Testis (tissue), 3 donors: ENCODE results near the gene SRD5A1. TPM values are rescaled to one million over a fixed set of nuclear protein-coding genes. Genes with fewer than 3 reads are reported as not detected.

Source experiments
- DNase-seq: peaks from one replicate; pipeline ENCODE4 v3.0.0-alpha.2; 2019
- H3K27ac ChIP-seq, 2 donors: fragments of 200-600 bp; sonication (generic); one replicate each; pipeline ENCODE4 v1.5.1; 2019
- H3K27me3 ChIP-seq: fragments of 200-600 bp; sonication (generic); one replicate; pipeline ENCODE4 v1.5.1; 2019
- H3K36me3 ChIP-seq: fragments of 200-600 bp; sonication (generic); one replicate; pipeline ENCODE4 v1.5.1; 2017; ENCODE audit warnings: low read depth; ENCODE audit errors: missing control alignments
- H3K4me1 ChIP-seq: fragments of 200-600 bp; sonication (generic); one replicate; pipeline ENCODE4 v1.5.1; 2019
- H3K4me3 ChIP-seq, 2 donors: fragments of 200-600 bp; sonication (generic); one replicate each; pipeline ENCODE4 v1.5.1; 2017 to 2019
- H3K9me3 ChIP-seq: fragments of 200-600 bp; sonication (generic); one replicate; pipeline ENCODE4 v1.5.1; 2017
- POLR2A ChIP-seq: fragments of 450-650 bp; IDR thresholded peaks from one replicate; pipeline ENCODE4 v1.6.1; 2017; ENCODE audit warnings: antibody characterized with exemption, mild to moderate bottlenecking, moderate library complexity
- WGBS, 2 donors: methylation state at CpG; one replicate each; pipeline ENCODE4 v1.1.5; 2018; 5-methylcytosine and 5-hydroxymethylcytosine counted together
- intact Hi-C: fragments of 100-400 bp; cut with DNase I; formaldehyde crosslinking; loops from one replicate; pipeline ENCODE4 v1.15.1; 2023; ENCODE audit warnings: low total_unique reads
- polyA plus RNA-seq: library from polyadenylated mRNA; stranded (reverse); fragments of 350-450 nt; fragmentation: Illumina TruSeq; extraction: RNeasy Lipid Tissue Mini Kit (QIAGEN cat#74804); gene quantifications from one replicate; pipeline ENCODE4 v1.2.3, GENCODE V29; 2014; ENCODE audit warnings: low read depth, low replicate concordance; ENCODE audit not compliant: insufficient read depth
- total RNA-seq, 2 donors: library from RNA; depleted of rRNA; stranded (reverse); fragments of >200 nt; gene quantifications; one replicate each; pipeline ENCODE4 v1.2.3, GENCODE V29; 2016
- TF ChIP-seq, protein P1 (sequence below), 3 experiments: fragments of 450-650 bp in 2 of 3; fragments of 200-600 bp in 1 of 3; sonication (generic) in 1 of 3; IDR thresholded peaks; one replicate each; pipeline ENCODE4 v1.5.1; 2016 to 2019; ENCODE audit warnings: antibody characterized with exemption in 3 of 3, mild to moderate bottlenecking in 2 of 3, moderate library complexity in 1 of 3

The SRD5A1 gene
- total and polyA plus RNA-seq, 3 donors from 2014 or later = 3.8 to 13.9 (median 7.9) TPM

DNA sequence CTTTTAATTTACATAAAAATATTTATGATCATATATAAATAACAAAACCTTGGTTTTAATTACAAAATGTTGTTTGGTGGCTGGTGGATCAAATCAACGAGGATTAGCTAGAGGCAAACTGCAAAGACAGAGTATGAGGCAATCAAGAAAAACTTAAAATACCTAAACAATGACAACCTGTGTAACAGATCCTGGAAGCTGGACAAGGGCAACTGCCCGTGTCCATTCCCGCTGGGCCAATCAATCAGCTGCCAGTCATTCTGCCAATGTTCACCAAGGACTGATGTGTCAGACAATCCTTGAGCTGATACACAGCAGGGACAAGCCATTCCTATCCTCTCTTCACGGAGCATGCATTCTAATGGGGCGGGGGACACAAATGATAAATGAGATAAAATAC, 76.8 kb downstream of the SRD5A1 start:
- Histone ChIP-seq H3K27me3 (no peaks in the 10 kb centered on the region), H3K4me3 (no peak overlapping the region), H3K36me3 (no peaks in the 10 kb centered on the region), H3K27ac (no peak overlapping the region), H3K4me1 (peaks cover 10% of the 10 kb centered on the region), H3K9me3 (no peaks in the 10 kb centered on the region)
- TF ChIP-seq, protein P1, sequence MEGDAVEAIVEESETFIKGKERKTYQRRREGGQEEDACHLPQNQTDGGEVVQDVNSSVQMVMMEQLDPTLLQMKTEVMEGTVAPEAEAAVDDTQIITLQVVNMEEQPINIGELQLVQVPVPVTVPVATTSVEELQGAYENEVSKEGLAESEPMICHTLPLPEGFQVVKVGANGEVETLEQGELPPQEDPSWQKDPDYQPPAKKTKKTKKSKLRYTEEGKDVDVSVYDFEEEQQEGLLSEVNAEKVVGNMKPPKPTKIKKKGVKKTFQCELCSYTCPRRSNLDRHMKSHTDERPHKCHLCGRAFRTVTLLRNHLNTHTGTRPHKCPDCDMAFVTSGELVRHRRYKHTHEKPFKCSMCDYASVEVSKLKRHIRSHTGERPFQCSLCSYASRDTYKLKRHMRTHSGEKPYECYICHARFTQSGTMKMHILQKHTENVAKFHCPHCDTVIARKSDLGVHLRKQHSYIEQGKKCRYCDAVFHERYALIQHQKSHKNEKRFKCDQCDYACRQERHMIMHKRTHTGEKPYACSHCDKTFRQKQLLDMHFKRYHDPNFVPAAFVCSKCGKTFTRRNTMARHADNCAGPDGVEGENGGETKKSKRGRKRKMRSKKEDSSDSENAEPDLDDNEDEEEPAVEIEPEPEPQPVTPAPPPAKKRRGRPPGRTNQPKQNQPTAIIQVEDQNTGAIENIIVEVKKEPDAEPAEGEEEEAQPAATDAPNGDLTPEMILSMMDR (IDR thresholded peaks at IDR 0.05) = no peak
- TF ChIP-seq POLR2A = no peak
- intact Hi-C loops = no loop called here
- DNase-seq = no peak
- 80 to 86% methylated on average over 5 of the region's 5 CpGs for WGBS, 2 donors

DNA sequence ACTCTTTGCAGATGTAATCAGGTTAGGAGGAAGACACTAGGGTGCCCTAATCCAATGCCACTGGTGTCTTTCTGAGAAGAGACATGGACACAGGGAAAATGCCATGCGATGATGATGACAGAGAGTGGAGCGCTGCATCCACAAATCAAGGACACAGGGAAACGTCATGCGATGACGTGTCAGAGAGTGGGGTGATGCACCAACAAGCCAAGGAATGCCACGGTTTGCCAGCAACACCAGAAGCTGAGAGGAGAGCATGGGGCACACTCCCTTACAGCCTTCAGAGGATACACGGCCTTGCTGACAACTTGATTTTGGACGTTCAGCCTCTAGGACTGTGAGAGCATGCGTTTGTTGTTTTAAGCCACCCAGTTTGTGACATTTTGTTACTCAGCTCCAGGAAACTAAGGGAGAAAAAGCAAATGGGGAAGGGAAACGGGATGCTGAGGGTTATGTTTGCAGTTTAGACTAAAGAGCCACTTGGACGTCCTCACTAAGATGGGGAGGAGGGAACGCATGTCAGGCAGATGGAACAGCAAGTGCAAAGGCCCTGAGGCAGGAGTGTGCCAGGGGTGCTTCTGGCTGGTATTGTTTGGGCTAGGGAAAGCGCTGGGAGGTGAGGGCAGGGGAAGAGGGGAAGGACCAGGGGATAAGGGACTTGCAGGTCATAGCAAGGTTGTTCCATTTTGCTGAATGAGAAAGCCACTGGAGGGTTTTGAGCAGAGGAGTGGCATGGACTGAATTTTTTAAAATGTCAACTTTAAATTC, 77.5 kb downstream of the SRD5A1 start:
- Histone ChIP-seq H3K9me3 (no peaks in the 10 kb centered on the region), H3K27ac (no peak overlapping the region), H3K27me3 (no peaks in the 10 kb centered on the region), H3K36me3 (no peaks in the 10 kb centered on the region), H3K4me3 (no peak overlapping the region), H3K4me1 (peaks cover 16% of the 10 kb centered on the region)
- 62 to 74% methylated on average over 13 of the region's 13 CpGs for WGBS, 2 donors
- intact Hi-C loops = no loop called here
- TF ChIP-seq POLR2A = no peak
- TF ChIP-seq, protein P1 (IDR thresholded peaks at IDR 0.05) = no peak
- DNase-seq = no peak

DNA sequence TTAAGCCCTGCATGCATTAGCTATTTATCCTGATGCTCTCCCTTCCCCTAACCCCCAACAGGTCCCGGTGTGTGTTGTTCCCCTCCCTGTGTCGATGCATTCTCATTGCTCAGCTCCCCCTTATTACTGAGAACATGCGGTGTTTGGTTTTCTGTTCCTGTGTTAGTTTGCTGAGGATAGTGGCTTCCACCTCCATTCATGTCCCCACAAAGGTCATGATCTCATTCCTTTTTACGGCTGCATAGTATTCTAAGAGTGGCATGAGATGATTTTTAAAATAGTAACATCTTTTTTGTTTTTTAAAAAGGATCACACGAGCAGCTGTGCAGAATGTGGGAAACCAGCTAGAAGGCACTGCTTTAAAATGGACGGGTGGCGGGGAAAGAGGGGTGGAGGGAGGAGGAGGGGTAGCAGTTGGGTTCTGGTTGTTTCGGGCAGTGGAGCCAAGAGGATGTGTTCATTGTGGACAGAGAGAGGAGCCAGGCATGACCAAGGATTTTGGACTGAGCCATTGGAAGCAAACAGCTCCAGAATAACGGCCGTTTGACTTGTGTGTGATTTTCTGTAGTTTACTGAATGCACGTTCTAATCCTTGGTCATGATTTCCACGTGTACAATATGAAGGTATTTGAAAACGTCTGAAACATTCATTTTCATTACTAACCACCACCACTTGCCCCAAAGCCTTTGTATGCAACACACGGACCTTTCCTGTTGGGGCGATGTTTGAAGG, 78.3 kb downstream of the SRD5A1 start:
- no peak for DNase-seq
- intact Hi-C loops = no loop called here
- Histone ChIP-seq H3K9me3 (no peaks in the 10 kb centered on the region), H3K27me3 (no peaks in the 10 kb centered on the region), H3K36me3 (no peaks in the 10 kb centered on the region), H3K4me3 (peak overlapping the region; percentile 76 to 86), H3K27ac (peak overlapping the region; percentile 78 to 97), H3K4me1 (peaks cover 25% of the 10 kb centered on the region)
- TF ChIP-seq, protein P1 (IDR thresholded peaks at IDR 0.05) = no peak
- no peak for TF ChIP-seq POLR2A
- WGBS, 2 donors = 29 to 33% methylated on average over 15 of the region's 15 CpGs

DNA sequence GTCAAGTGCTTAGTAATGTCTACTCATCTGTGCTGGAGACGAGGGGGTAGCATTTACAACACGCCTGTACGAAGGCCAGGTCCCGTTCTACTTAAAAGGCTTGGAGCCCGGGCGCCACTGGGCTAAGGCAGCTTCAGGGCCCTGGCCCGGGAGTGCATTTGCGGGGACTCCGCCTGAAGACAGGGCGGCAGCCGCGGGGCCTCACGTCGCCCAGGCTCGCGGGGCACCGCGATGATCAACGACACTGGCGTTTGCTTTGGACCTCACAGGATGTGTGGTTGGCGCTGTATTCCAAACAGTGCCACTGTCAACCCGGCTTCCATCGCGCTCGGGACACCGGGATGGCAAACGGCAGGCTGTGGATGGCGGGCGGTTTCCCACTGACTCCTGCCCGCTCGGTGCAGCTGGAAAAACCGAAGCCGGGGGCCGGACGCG, 78.9 kb downstream of the SRD5A1 start:
- Histone ChIP-seq H3K9me3 (no peaks in the 10 kb centered on the region), H3K4me1 (peaks cover 31% of the 10 kb centered on the region), H3K27me3 (no peaks in the 10 kb centered on the region), H3K4me3 (peak overlapping the region; percentile 76 to 86), H3K27ac (peak overlapping the region; percentile 78 to 97), H3K36me3 (no peaks in the 10 kb centered on the region)
- intact Hi-C loops = no loop called here
- no peak for TF ChIP-seq POLR2A
- TF ChIP-seq, protein P1 (IDR thresholded peaks at IDR 0.05) = no peak
- 0 to 1% methylated on average over 9 to 33 of the region's 36 CpGs for WGBS, 2 donors
- peak; percentile 60 for DNase-seq
